Germinal center (tissue), 1 donor: ENCODE measurements around the gene MOK.

Experiments
- DNase-seq: peaks from one replicate; pipeline ENCODE4 v3.0.0; 2012; ENCODE audit warnings: mixed read lengths, low spot score

MOK gene

GRCh38 chr14:102181187-102181586 lies 123.8 kb downstream of the MOK start:
- no peak for DNase-seq

DNA sequence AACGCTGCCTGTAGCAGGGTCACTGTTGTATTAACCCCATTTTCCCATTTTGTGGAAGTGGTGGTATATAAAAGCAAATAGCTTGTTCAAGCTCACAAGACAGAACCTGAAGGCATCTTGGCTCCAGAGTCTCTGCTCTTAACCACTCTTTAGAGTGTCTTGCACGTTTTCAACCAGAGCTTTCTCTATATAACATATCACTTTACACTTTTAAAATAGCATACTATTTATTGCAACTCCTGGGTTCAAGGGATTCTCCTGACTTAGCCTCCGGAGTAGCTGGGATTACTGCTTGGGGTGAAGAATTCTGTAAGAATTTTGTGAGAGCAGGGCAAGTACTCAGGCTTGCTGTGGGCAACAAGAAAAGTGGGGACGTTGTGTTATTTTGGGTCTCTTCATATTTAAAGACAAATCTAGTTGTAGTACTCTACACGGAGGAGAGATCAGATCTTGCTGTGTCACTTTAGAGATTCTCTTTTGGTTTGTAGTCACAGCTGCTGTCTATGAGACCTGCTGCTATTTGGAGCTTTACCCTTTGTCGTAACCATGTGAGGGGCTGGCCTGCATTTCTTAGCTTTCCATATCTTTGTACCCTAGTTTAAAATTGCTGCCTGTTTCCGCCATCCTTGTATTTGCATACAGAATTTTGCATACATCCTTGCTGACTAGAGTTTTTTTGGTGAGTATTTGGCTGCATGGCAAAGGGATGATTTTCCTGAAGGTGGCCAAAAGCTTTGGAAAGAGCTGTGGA lies 124.5 kb downstream of the MOK start:
- DNase-seq, result no peak
